Measurements from ENCODE around the gene TBC1D24. TPM values are rescaled to one million over a fixed set of nuclear protein-coding genes. Genes with fewer than 3 reads are reported as not detected.
"Not testable (repeated sequence)": the region's sequence is repeated elsewhere in the genome, so short reads cannot be mapped to it uniquely, and the experiment has no call there.

TBC1D24 gene
- total and polyA plus RNA-seq, 11 donors: 4.0 to 19.2 (median 11.6) TPM

- Histone ChIP-seq H3K27me3 (no peaks in the 10 kb centered on the region), H3K4me1 (peaks cover 0 to 22% (median 14%) of the 10 kb centered on the region in 12 donors), H3K36me3 (peaks cover 0 to 24% (median 6%) of the 10 kb centered on the region in 9 donors), H3K27ac (peak overlapping the region in 10 of 12 donors; percentile 40 to 80 (median 65)), H3K4me3 (peak overlapping the region; percentile 60 to 98 (median 86)), H3K9me3 (no peaks in the 10 kb centered on the region)
- ATAC-seq (peak in 1 of 4 donors; percentile 4), DNase-seq (no peak)
- WGBS, 4 donors: 5 to 9% (median 7%) methylated on average over 32 to 46 of the region's 46 CpGs
- TF ChIP-seq POLR2A (IDR thresholded peaks at IDR 0.05) (no peak), CTCF (IDR thresholded peaks at IDR 0.05) (peak in 1 of 12 donors; percentile 23)
- intact Hi-C loops (cut with DNase I): loop anchor here (2.0 to 10.0 kb wide), 11 partner anchors 45 to 265 kb away; partner anchors contain the start of genes ABCA3 (in 7 of the 10) and TBC1D24 (in 1 of the 10)
Measured at GRCh38 chr16:2429771-2430663, 44.9 kb upstream of the TBC1D24 start.

- Histone ChIP-seq H3K4me3 (no peak overlapping the region), H3K27ac (no peak overlapping the region), H3K4me1 (peaks cover 0 to 22% (median 14%) of the 10 kb centered on the region in 12 donors), H3K36me3 (peaks cover 0 to 41% (median 9%) of the 10 kb centered on the region in 9 donors), H3K9me3 (no peaks in the 10 kb centered on the region), H3K27me3 (no peaks in the 10 kb centered on the region)
- DNase-seq (no peak), ATAC-seq (no peak)
- WGBS, 4 donors: 96 to 100% (median 97%) methylated on average over 5 to 6 of the region's 6 CpGs
- intact Hi-C loops (cut with DNase I): loop anchor here in 4 of 10 donors (5.0 to 10.0 kb wide), 4 partner anchors 50 to 70 kb away; no protein-coding TSS in a partner anchor
- TF ChIP-seq POLR2A (IDR thresholded peaks at IDR 0.05): no peak
- TF ChIP-seq CTCF (IDR thresholded peaks at IDR 0.05): no peak
Measured at GRCh38 chr16:2432286-2432685, 42.6 kb upstream of the TBC1D24 start.

GRCh38 chr16:2432801-2433505 lies 42.0 kb upstream of the TBC1D24 start:
- ATAC-seq (no peak), DNase-seq (no peak)
- H3K27ac ChIP-seq: no peak overlapping the region
- H3K9me3 ChIP-seq: no peaks in the 10 kb centered on the region
- H3K4me3 ChIP-seq: no peak overlapping the region
- H3K27me3 ChIP-seq: no peaks in the 10 kb centered on the region
- TF ChIP-seq POLR2A (IDR thresholded peaks at IDR 0.05) (no peak), CTCF (IDR thresholded peaks at IDR 0.05) (no peak)
- intact Hi-C loops (cut with DNase I): loop anchor here in 4 of 10 donors (5.0 to 10.0 kb wide), 4 partner anchors 49 to 69 kb away; no protein-coding TSS in a partner anchor
- 94 to 98% (median 97%) methylated on average over 13 to 15 of the region's 15 CpGs for WGBS, 4 donors
- H3K4me1 ChIP-seq: peaks cover 0 to 22% (median 14%) of the 10 kb centered on the region in 12 donors
- H3K36me3 ChIP-seq: peaks cover 0 to 48% (median 9%) of the 10 kb centered on the region in 9 donors

- DNase-seq, H3K27me3 ChIP-seq, H3K4me1 ChIP-seq, H3K27ac ChIP-seq, H3K9me3 ChIP-seq, H3K4me3 ChIP-seq, ATAC-seq: not testable (repeated sequence)
- H3K36me3 ChIP-seq: peaks cover 0 to 58% (median 13%) of the 10 kb centered on the region in 9 donors
- whole genome bisulfite sequencing, 4 donors: 96 to 99% (median 98%) methylated on average over 4 of the region's 4 CpGs
- intact Hi-C loops (cut with DNase I): loop anchor here in 2 of 10 donors (10.0 kb wide), 1 partner anchor 60 kb away; no protein-coding TSS in a partner anchor
Measured at GRCh38 chr16:2435236-2435635, 39.7 kb upstream of the TBC1D24 start.

All from heart left ventricle (tissue), 16 donors.